HAP-1 (cell line): ENCODE data around the gene MOB2.

Experiments
- DNase-seq, 2 experiments: peaks; one replicate each; pipeline ENCODE4 v3.0.0-alpha.2; 2016 to 2020; ENCODE audit warnings: low spot score in 2 of 2
- H3K27me3 ChIP-seq: fragments of 250-450 bp; sonication (Bioruptor Pico); 2 replicates; pipeline ENCODE4 v1.5.1; 2020; ENCODE audit warnings: low read depth, mild to moderate bottlenecking, moderate library complexity
- H3K36me3 ChIP-seq: fragments of 250-450 bp; sonication (Bioruptor Pico); replicated peaks from 2 replicates; pipeline ENCODE4 v1.5.1; 2020; ENCODE audit warnings: mild to moderate bottlenecking
- H3K4me1 ChIP-seq: fragments of 250-450 bp; sonication (Bioruptor Pico); 2 replicates; pipeline ENCODE4 v1.5.1; 2020; ENCODE audit warnings: mild to moderate bottlenecking
- H3K4me3 ChIP-seq: fragments of 250-450 bp; sonication (Bioruptor Pico); 2 replicates; pipeline ENCODE4 v1.5.1; 2020; ENCODE audit warnings: mild to moderate bottlenecking, moderate library complexity
- H3K9me3 ChIP-seq: fragments of 250-450 bp; sonication (Bioruptor Pico); 2 replicates; pipeline ENCODE4 v1.5.1; 2020; ENCODE audit warnings: mild to moderate bottlenecking, moderate library complexity
- in situ Hi-C: fragments of 300-500 bp; cut with MboI; formaldehyde crosslinking; loops from 3 replicates; pipeline ENCODE4 v1.14.3; 2020; ENCODE audit warnings: low sequenced_read_pairs, inconsistent platforms, mixed read lengths

Gene MOB2, protein sequence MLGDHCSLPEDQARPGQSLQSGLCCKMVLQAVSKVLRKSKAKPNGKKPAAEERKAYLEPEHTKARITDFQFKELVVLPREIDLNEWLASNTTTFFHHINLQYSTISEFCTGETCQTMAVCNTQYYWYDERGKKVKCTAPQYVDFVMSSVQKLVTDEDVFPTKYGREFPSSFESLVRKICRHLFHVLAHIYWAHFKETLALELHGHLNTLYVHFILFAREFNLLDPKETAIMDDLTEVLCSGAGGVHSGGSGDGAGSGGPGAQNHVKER

GRCh38 chr11:1486054-1486825, at the start of gene MOB2:
MOB2 (minus strand) TSS chr11:1486779; CDS start chr11:1486556, 223 bp downstream.
- no peaks in the 10 kb centered on the region for H3K36me3 ChIP-seq
- in situ Hi-C loops = no loop called here
- H3K27me3 ChIP-seq = no peaks in the 10 kb centered on the region
- H3K4me1 ChIP-seq = no peaks in the 10 kb centered on the region
- no peak within 1 kb of the TSS for H3K4me3 ChIP-seq
- H3K9me3 ChIP-seq = no peaks in the 10 kb centered on the region
- no peak for DNase-seq

GRCh38 chr11:1534682-1535081, 48.1 kb upstream of the MOB2 start:
- H3K4me1 ChIP-seq = no peaks in the 10 kb centered on the region
- H3K36me3 ChIP-seq = no peaks in the 10 kb centered on the region
- DNase-seq = no peak
- H3K4me3 ChIP-seq = no peak overlapping the region
- in situ Hi-C loops = no loop called here
- H3K27me3 ChIP-seq = no peaks in the 10 kb centered on the region
- no peaks in the 10 kb centered on the region for H3K9me3 ChIP-seq

- no peaks in the 10 kb centered on the region for H3K36me3 ChIP-seq
- no peaks in the 10 kb centered on the region for H3K27me3 ChIP-seq
- in situ Hi-C loops = no loop called here
- H3K4me1 ChIP-seq = no peaks in the 10 kb centered on the region
- no peak for DNase-seq
- H3K9me3 ChIP-seq = no peaks in the 10 kb centered on the region
- H3K4me3 ChIP-seq = no peak overlapping the region
Observed at GRCh38 chr11:1534171-1534570, 47.6 kb upstream of the MOB2 start.

DNA sequence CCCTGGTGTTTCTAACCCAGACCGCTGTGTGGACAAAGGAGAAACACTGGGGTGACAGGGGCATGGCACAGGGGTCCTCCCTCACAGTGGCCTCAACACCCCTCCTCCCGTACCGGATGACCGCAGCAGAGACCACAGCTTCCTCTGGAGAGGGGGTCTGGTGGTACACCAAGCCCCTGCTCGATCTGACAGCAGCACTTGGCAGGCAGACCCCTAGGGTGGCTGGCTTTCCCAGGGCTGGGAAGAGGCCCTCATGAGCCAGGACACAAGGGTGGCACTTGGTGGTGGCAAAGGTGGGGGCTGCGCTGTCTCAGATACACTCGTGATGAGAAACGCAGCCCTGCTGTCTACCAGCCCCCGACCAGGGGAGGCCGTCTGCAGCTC, 46.8 kb upstream of the MOB2 start:
- DNase-seq = no peak
- in situ Hi-C loops = no loop called here
- no peaks in the 10 kb centered on the region for H3K9me3 ChIP-seq

GRCh38 chr11:1532606-1533341, 46.2 kb upstream of the MOB2 start:
- H3K4me3 ChIP-seq = no peak overlapping the region
- H3K4me1 ChIP-seq = no peaks in the 10 kb centered on the region
- H3K27me3 ChIP-seq = no peaks in the 10 kb centered on the region
- DNase-seq = no peak
- in situ Hi-C loops = no loop called here
- no peaks in the 10 kb centered on the region for H3K9me3 ChIP-seq
- H3K36me3 ChIP-seq = no peaks in the 10 kb centered on the region

More for the DNA sequence above, 46.8 kb upstream of the MOB2 start:
- Histone ChIP-seq H3K4me3 (no peak overlapping the region), H3K36me3 (no peaks in the 10 kb centered on the region), H3K4me1 (no peaks in the 10 kb centered on the region), H3K27me3 (no peaks in the 10 kb centered on the region)

- H3K27me3 ChIP-seq = no peaks in the 10 kb centered on the region
Observed at GRCh38 chr11:1532014-1532586, 45.5 kb upstream of the MOB2 start.

GRCh38 chr11:1531449-1532013, 45.0 kb upstream of the MOB2 start:
- H3K4me1 ChIP-seq = no peaks in the 10 kb centered on the region
- H3K4me3 ChIP-seq = no peak overlapping the region
- DNase-seq = no peak
- H3K9me3 ChIP-seq = no peaks in the 10 kb centered on the region
- no peaks in the 10 kb centered on the region for H3K27me3 ChIP-seq
- no peaks in the 10 kb centered on the region for H3K36me3 ChIP-seq
- in situ Hi-C loops = no loop called here

More at GRCh38 chr11:1532014-1532586, 45.5 kb upstream of the MOB2 start:
- Histone ChIP-seq H3K36me3 (no peaks in the 10 kb centered on the region), H3K4me1 (no peaks in the 10 kb centered on the region), H3K9me3 (no peaks in the 10 kb centered on the region), H3K4me3 (no peak overlapping the region)
- in situ Hi-C loops = no loop called here
- no peak for DNase-seq

GRCh38 chr11:1530686-1531448, 44.3 kb upstream of the MOB2 start:
- no peak overlapping the region for H3K4me3 ChIP-seq
- H3K9me3 ChIP-seq = no peaks in the 10 kb centered on the region
- DNase-seq = no peak
- no peaks in the 10 kb centered on the region for H3K4me1 ChIP-seq
- H3K36me3 ChIP-seq = no peaks in the 10 kb centered on the region
- H3K27me3 ChIP-seq = no peaks in the 10 kb centered on the region
- in situ Hi-C loops = no loop called here

DNA sequence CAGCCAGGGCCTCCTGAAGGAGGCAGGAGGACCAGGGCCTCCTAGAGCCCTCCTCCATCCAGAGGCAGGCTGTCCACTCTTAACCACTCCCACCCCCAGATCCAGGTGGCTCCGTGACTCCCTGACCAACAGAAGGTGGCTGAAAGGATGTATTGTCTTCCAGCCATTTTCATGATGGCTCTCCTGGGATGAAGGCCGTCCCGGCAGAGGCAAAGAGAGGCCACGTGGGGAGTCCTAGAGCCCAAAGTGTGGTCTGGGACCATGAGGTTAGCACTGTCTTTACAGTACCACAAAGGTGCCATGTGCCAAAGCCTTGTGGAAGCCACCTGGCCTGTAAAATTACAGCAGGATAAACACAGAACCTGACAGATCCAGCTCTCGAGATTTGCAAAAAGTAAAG, 43.2 kb upstream of the MOB2 start:
- no peak overlapping the region for H3K4me3 ChIP-seq
- no peaks in the 10 kb centered on the region for H3K9me3 ChIP-seq
- H3K4me1 ChIP-seq = no peaks in the 10 kb centered on the region
- no peaks in the 10 kb centered on the region for H3K36me3 ChIP-seq
- no peaks in the 10 kb centered on the region for H3K27me3 ChIP-seq
- no peak for DNase-seq
- in situ Hi-C loops = no loop called here

- DNase-seq = no peak
- in situ Hi-C loops = no loop called here
- Histone ChIP-seq H3K27me3 (no peaks in the 10 kb centered on the region), H3K36me3 (no peaks in the 10 kb centered on the region), H3K4me3 (no peak overlapping the region), H3K9me3 (no peaks in the 10 kb centered on the region), H3K4me1 (no peaks in the 10 kb centered on the region)
Observed at GRCh38 chr11:1529286-1529685, 42.7 kb upstream of the MOB2 start.

DNA sequence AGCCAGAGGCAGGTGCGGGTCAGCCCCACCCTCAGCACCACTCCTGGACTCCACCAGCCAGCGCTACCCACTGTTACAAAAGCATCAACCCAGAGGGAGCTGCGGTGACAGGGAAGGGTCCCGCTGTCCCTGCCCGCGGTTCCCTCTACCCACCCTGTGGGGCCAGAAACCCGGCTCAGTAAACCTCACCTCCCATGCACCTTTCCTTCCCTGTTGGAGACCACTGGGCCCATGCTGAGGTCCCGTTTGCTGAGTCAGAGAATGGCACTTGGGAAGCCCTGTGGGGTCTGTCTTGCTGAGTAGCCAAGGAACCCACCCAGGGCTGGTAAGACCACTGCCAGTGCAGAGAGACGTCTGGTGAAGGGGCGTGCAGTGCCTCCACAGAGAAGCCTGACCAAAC, 42.1 kb upstream of the MOB2 start:
- H3K27me3 ChIP-seq = no peaks in the 10 kb centered on the region
- H3K4me1 ChIP-seq = no peaks in the 10 kb centered on the region
- DNase-seq = no peak
- no peak overlapping the region for H3K4me3 ChIP-seq
- in situ Hi-C loops = no loop called here
- no peaks in the 10 kb centered on the region for H3K9me3 ChIP-seq
- no peaks in the 10 kb centered on the region for H3K36me3 ChIP-seq

DNA sequence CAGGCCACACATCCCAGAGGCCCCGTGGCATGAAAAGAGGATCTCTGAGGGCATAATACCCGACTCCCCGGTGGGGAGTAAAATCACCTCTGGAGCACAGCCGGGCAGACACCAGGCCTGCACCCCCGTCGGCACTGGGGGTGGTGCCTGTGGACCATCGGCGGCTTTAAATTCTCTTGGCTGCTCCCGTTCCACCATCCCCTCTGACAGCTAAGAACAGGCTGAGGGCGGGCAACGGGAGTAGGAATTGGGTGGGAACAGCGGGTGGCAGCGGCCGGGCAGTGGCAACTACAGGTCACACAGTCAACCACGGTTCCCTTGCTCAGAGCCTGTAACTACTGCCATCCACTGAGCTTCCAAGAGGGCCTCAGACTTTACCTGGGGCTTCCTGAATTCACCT, 40.2 kb upstream of the MOB2 start:
- Histone ChIP-seq H3K36me3 (no peaks in the 10 kb centered on the region), H3K27me3 (no peaks in the 10 kb centered on the region), H3K4me3 (no peak overlapping the region), H3K4me1 (no peaks in the 10 kb centered on the region), H3K9me3 (no peaks in the 10 kb centered on the region)
- in situ Hi-C loops = no loop called here
- no peak for DNase-seq

DNA sequence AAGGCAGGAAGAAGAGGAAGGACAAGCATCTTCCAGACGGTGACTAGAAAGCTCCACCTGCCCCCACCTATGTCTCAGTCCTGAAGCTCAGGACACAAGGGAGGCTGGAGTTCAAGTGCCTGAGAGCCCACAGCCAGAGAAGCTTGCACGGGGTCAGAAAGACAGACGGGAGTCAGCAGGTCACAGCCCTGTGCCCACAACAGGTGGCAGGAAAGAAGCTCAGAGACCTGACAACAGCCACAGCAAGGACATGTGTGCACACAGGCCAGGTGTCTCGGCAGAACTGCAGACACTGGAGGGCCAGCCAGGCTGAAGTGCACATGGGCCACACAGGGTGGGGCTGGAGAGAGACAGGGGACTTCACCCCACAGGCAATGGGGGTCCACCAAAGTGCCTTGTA, 37.2 kb upstream of the MOB2 start:
- Histone ChIP-seq H3K4me1 (no peaks in the 10 kb centered on the region), H3K4me3 (no peak overlapping the region), H3K36me3 (no peaks in the 10 kb centered on the region), H3K27me3 (no peaks in the 10 kb centered on the region), H3K9me3 (no peaks in the 10 kb centered on the region)
- DNase-seq = no peak
- in situ Hi-C loops = no loop called here
